HG02798 (cell line): ENCODE results near the gene PPM1L.

Source experiments
- ATAC-seq: cut with Tn5 transposase; IDR thresholded peaks from one replicate; pipeline ENCODE4 v1.9.1; 2021; ENCODE audit warnings: mild to moderate bottlenecking; ENCODE audit not compliant: unreplicated experiment, poor library complexity

Gene PPM1L

GRCh38 chr3:161070980-161071663, 315.1 kb downstream of the PPM1L start:
- no peak for ATAC-seq

DNA sequence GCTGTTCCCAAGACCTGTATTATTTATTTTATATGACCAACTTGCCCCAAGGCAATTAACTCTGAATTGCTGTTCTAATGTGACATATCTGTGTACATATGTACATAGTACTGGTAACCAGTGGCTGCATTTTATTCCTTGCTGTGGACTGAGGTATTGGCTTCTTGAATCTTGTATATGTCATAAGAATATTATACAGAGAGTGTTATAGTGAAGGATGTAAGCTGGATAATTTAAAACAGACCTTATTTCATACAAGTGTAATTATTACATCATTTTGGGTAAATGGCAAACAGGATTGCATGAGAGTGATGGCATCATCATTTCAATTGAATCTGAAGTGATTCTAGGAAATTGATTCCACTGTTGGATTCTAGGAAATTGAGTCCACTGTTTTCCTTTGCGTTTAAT, 316.2 kb downstream of the PPM1L start:
- no peak for ATAC-seq

GRCh38 chr3:161072751-161073150, 316.7 kb downstream of the PPM1L start:
- no peak for ATAC-seq

GRCh38 chr3:161073181-161073580, 317.1 kb downstream of the PPM1L start:
- no peak for ATAC-seq

DNA sequence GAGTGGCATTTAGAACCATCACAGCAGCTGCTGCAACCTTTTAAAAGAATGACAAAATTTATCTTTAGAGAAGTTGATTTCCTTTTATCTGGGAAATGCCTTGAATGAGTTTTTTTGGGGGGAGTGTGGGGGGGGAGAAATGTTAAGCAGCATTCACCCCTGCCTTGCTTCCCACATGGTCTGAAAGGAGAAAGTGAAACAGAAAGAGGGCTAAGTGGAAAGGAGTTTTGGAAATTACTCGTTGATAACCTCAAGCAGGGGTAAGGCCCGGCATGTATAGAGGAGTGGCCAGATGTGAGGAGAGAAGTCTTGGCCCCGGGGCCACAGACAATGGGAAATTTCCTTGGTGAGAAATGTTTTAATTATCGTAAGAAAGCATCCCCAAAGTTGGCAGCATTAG, 325.6 kb downstream of the PPM1L start:
- ATAC-seq: peak; percentile 80

- peak; percentile 24 for ATAC-seq
Observed at GRCh38 chr3:161082063-161082462, 326.0 kb downstream of the PPM1L start.

DNA sequence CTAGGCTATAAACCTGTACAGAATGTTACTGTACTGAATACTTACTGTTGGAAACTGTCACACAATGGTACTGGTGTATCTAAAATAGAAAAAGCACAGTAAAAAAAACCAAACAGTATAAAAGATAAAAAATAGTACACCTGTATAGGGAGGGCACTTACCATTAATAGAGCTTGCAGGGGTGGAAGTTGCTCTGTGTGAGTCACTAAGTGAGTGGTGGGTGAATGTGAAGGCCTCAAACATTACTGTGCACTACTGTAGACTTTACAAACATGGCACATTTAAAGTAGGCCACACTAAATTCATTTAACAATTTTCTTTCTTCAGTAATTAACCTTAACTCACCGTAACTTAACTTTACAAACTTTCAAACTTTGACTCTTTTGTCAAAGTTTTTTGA, 327.1 kb downstream of the PPM1L start:
- no peak for ATAC-seq

- ATAC-seq: no peak
Observed at GRCh38 chr3:161084277-161084676, 328.2 kb downstream of the PPM1L start.

DNA sequence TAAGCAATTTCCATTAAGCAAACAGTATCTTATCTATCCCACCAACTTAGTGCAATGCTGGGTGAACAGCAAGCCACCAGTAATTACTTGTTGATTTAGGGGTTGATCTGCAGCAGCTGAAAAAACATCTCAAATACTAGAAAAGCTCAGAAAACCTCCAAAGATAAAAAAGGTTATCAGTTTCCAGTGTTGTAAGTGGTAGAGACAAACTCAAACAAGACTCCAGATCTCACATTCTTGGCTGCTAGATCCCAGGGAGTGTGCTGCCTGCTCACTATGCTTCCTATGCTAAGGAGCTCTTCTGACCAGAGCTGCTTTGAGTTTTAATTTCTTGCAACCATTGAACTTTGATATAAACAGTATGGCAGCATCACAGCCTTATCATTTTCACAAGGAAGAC, 337.9 kb downstream of the PPM1L start:
- ATAC-seq: no peak

GRCh38 chr3:161096771-161097367, 340.8 kb downstream of the PPM1L start:
- no peak for ATAC-seq

- no peak for ATAC-seq
Observed at GRCh38 chr3:161100994-161101393, 345.0 kb downstream of the PPM1L start.

GRCh38 chr3:161101609-161102008, 345.6 kb downstream of the PPM1L start:
- no peak for ATAC-seq

- no peak for ATAC-seq
Observed at GRCh38 chr3:161103776-161104385, 347.9 kb downstream of the PPM1L start.

DNA sequence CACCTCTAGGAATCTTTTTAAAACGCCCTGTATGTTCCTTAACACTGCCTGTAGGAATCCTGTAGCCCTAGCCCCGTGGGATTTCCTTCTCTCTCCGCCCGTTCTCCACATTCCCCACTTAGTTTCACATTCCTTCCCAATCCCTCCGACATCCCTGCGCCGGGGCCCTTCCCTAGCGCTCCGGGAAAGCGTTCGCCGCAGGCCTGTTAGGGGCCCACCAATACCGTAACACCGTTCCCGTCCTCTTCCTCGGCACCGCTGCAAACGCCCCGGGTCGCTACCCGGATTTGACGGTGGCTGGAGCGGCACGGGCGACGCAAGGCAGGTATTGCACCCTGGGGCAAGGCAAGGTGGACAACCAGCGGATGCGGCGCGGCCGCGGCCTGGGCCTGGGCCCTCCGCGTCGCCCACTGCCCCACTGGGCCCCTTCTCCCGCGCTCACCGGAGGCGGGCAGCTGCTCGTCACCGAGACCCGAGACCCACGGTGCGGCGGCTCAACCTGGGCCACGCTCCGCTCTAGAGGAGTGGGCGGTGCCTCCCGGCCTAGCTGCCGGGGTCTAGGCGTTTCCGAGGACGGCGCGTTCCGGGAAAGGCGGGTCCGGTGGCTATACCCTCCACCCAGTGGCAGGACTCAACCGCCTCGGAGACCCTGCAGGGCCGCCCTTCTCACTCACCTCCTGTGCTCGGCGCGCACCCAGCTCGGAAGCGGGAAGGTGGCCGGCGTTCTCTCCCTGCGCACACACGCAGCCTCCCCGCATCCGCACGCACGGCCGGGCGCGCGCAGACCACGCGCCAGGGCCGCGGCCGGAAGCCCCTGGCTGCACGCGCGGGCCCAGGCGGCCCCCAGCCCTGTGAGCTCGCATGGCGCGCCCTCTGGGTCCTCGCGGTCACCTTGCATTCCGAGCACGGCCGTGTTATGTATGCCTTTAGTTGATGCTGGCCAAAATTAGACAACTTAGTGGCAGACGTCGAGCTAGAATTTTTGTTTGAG, 348.8 kb downstream of the PPM1L start, which contains the start of gene B3GALNT1:
Gene B3GALNT1 (minus strand): TSS at position 789 of the 991 bp plus-strand sequence. CDS start 18,595 bp downstream, outside the sequence.
- ATAC-seq: peak; percentile 79

- ATAC-seq: no peak
Observed at GRCh38 chr3:161107311-161107710, 351.3 kb downstream of the PPM1L start.

DNA sequence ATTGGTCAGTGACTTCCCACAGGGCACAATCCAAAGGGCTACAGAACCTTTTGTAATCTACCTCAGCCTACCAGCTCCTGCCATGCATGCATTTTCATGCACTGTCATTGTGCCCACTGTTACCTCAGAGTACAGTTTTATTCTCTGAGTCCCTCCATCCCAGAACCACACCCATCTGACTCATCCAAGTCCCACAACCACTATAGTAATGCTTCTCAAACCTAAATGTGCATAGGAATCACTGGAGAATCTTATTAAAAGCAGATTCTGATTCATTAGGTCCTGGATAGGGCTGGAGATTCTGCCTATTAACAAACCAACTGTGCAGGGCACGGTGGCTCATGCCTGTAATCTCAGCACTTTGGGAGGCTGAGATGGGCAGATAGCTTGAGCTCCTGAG, 352.8 kb downstream of the PPM1L start:
- no peak for ATAC-seq

GRCh38 chr3:161117646-161118045, 361.6 kb downstream of the PPM1L start:
- no peak for ATAC-seq

- ATAC-seq: no peak
Observed at GRCh38 chr3:161126495-161126894, 370.5 kb downstream of the PPM1L start.
